GM18511 (cell line): ENCODE results near the gene AGAP6.
A peak's percentile ranks its signal among the peaks of the same experiment; 100 is the strongest.
"Not testable (repeated sequence)": the region's sequence is repeated elsewhere in the genome, so short reads cannot be mapped to it uniquely, and the experiment has no call there.

Source experiments
- ATAC-seq: cut with Tn5 transposase; IDR thresholded peaks from one replicate; pipeline ENCODE4 v1.9.1; 2021; ENCODE audit warnings: mild to moderate bottlenecking, moderate library complexity; ENCODE audit not compliant: unreplicated experiment

The AGAP6 gene

GRCh38 chr10:49988376-49988775 lies at the start of gene AGAP6:
TSS of gene AGAP6 (plus strand) at chr10:49988406. CDS start at chr10:49988716, 310 bp downstream.
- not testable (repeated sequence) for ATAC-seq

- peak; percentile 81 for ATAC-seq
Measured at GRCh38 chr10:49941447-49942338, 46.5 kb upstream of the AGAP6 start, which contains the start of the genes PARG and TIMM23B. TSS of gene PARG (minus strand) at chr10:49942027. CDS start at chr10:49941725, 302 bp downstream. TSS of gene TIMM23B (plus strand) at chr10:49942053. CDS start at chr10:49942195, 142 bp downstream.

GRCh38 chr10:49942339-49942705 lies 45.9 kb upstream of the AGAP6 start:
- peak; percentile 24 for ATAC-seq

- not testable (repeated sequence) for ATAC-seq
Measured at GRCh38 chr10:49943607-49944006, 44.6 kb upstream of the AGAP6 start.

- ATAC-seq, result peak; percentile 89
Measured at GRCh38 chr10:49948142-49948541, 40.1 kb upstream of the AGAP6 start.

GRCh38 chr10:49948737-49949136 lies 39.5 kb upstream of the AGAP6 start:
- ATAC-seq, result not testable (repeated sequence)

- ATAC-seq, result not testable (repeated sequence)
Measured at GRCh38 chr10:49952006-49952405, 36.2 kb upstream of the AGAP6 start.

- not testable (repeated sequence) for ATAC-seq
Measured at GRCh38 chr10:49953122-49953521, 35.1 kb upstream of the AGAP6 start.

- ATAC-seq, result not testable (repeated sequence)
Measured at GRCh38 chr10:49970331-49970857, 17.8 kb upstream of the AGAP6 start.

GRCh38 chr10:49971466-49971865 lies 16.7 kb upstream of the AGAP6 start:
- not testable (repeated sequence) for ATAC-seq

- not testable (repeated sequence) for ATAC-seq
Measured at GRCh38 chr10:49972094-49972493, 16.1 kb upstream of the AGAP6 start.

GRCh38 chr10:49977756-49978155 lies 10.4 kb upstream of the AGAP6 start:
- not testable (repeated sequence) for ATAC-seq

- not testable (repeated sequence) for ATAC-seq
Measured at GRCh38 chr10:49987207-49987606, 999 bp upstream of the AGAP6 start.

GRCh38 chr10:49995321-49995720 lies 7.1 kb downstream of the AGAP6 start:
- ATAC-seq, result not testable (repeated sequence)

- not testable (repeated sequence) for ATAC-seq
Measured at GRCh38 chr10:50014024-50014423, 25.8 kb downstream of the AGAP6 start.

- not testable (repeated sequence) for ATAC-seq
Measured at GRCh38 chr10:50015596-50016220, 27.5 kb downstream of the AGAP6 start.

GRCh38 chr10:50016926-50017325 lies 28.7 kb downstream of the AGAP6 start:
- ATAC-seq, result not testable (repeated sequence)

- ATAC-seq, result not testable (repeated sequence)
Measured at GRCh38 chr10:50017646-50018045, 29.4 kb downstream of the AGAP6 start.

GRCh38 chr10:50019279-50019678 lies 31.1 kb downstream of the AGAP6 start:
- ATAC-seq, result not testable (repeated sequence)

- ATAC-seq, result not testable (repeated sequence)
Measured at GRCh38 chr10:50020451-50021024, 32.3 kb downstream of the AGAP6 start.

GRCh38 chr10:50021646-50022045 lies 33.4 kb downstream of the AGAP6 start:
- ATAC-seq, result no peak
